Measurements from ENCODE around the gene PCDHA8.
"Not testable (repeated sequence)": the region's sequence is repeated elsewhere in the genome, so short reads cannot be mapped to it uniquely, and the experiment has no call there.

Gene PCDHA8

GRCh38 chr5:140800816-140801493 lies 40.0 kb upstream of the PCDHA8 start, which contains the start of gene PCDHA3:
PCDHA3 (plus strand) TSS chr5:140801057.
- no peak for TF ChIP-seq CTCF (IDR thresholded peaks at IDR 0.05; ENCODE audit: borderline replicate concordance, control extremely low read depth, extremely low read depth, insufficient read depth, missing control alignments)
- DNase-seq (ENCODE audit: low spot score), result no peak
- in situ Hi-C loops (cut with MboI; ENCODE audit: low sequenced_read_pairs, unreplicated experiment), result no loop called here

GRCh38 chr5:140801494-140801841 lies 39.5 kb upstream of the PCDHA8 start:
- in situ Hi-C loops (cut with MboI; ENCODE audit: low sequenced_read_pairs, unreplicated experiment), result no loop called here
- no peak for TF ChIP-seq CTCF (IDR thresholded peaks at IDR 0.05; ENCODE audit: borderline replicate concordance, control extremely low read depth, extremely low read depth, insufficient read depth, missing control alignments)
- no peak for DNase-seq (ENCODE audit: low spot score)

GRCh38 chr5:140802381-140802780 lies 38.6 kb upstream of the PCDHA8 start:
- in situ Hi-C loops (cut with MboI; ENCODE audit: low sequenced_read_pairs, unreplicated experiment); DNase-seq (ENCODE audit: low spot score): not testable (repeated sequence)

DNA sequence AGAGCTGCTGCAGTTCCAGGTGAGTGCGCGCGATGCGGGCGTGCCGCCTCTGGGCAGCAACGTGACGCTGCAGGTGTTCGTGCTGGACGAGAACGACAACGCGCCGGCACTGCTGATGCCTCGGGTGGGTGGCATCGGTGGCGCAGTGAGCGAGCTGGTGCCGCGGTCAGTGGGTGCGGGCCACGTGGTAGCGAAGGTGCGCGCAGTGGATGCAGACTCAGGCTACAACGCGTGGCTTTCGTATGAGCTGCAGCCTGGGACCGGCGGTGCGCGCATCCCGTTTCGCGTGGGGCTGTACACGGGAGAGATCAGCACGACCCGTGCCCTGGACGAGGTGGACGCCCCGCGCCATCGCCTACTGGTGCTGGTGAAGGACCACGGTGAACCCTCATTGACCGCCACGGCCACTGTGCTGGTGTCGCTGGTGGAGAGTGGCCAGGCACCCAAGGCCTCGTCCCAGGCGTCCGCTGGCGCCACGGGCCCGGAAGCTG lies 38.2 kb upstream of the PCDHA8 start:
- DNase-seq (ENCODE audit: low spot score), result no peak
- in situ Hi-C loops (cut with MboI; ENCODE audit: low sequenced_read_pairs, unreplicated experiment), result no loop called here
- no peak for TF ChIP-seq CTCF (IDR thresholded peaks at IDR 0.05; ENCODE audit: borderline replicate concordance, control extremely low read depth, extremely low read depth, insufficient read depth, missing control alignments)

DNA sequence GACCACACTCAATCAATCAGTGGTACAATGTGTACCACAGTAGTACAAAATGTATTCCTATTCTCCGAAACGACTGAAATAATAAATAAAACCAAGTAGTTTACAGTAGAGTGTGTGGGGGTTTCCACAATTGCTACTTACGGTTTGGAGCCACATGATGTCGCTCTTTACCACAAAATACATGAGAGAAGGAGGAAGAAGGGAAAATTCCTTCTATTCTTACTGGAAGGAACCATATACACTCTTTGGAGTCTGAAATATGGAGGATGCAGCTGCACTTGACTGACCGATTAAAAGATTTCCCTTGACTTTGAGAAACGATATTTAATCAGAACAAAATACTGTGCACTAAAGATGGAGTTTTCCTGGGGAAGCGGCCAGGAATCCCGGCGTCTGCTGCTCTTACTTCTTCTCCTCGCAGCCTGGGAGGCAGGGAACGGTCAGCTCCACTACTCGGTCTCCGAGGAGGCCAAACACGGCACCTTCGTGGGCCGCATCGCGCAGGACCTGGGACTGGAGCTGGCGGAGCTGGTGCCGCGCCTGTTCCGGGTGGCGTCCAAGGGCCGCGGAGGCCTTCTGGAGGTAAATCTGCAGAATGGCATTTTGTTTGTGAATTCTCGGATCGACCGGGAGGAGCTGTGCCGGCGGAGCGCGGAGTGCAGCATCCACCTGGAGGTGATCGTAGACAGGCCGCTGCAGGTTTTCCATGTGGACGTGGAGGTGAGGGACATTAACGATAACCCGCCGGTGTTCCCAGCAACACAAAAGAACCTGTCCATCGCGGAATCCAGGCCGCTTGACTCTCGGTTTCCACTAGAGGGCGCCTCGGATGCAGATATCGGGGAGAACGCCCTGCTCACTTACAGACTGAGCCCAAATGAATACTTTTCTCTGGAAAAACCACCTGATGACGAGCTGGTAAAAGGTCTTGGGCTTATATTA lies 33.9 kb upstream of the PCDHA8 start, which contains the start of gene PCDHA4:
PCDHA4 (plus strand) TSS at position 235 of the 942 bp plus-strand sequence.
- DNase-seq (ENCODE audit: low spot score), result no peak
- no peak for TF ChIP-seq CTCF (IDR thresholded peaks at IDR 0.05; ENCODE audit: borderline replicate concordance, control extremely low read depth, extremely low read depth, insufficient read depth, missing control alignments)
- in situ Hi-C loops (cut with MboI; ENCODE audit: low sequenced_read_pairs, unreplicated experiment), result no loop called here

GRCh38 chr5:140808241-140808888 lies 32.6 kb upstream of the PCDHA8 start:
- in situ Hi-C loops (cut with MboI; ENCODE audit: low sequenced_read_pairs, unreplicated experiment); DNase-seq (ENCODE audit: low spot score): not testable (repeated sequence)

DNA sequence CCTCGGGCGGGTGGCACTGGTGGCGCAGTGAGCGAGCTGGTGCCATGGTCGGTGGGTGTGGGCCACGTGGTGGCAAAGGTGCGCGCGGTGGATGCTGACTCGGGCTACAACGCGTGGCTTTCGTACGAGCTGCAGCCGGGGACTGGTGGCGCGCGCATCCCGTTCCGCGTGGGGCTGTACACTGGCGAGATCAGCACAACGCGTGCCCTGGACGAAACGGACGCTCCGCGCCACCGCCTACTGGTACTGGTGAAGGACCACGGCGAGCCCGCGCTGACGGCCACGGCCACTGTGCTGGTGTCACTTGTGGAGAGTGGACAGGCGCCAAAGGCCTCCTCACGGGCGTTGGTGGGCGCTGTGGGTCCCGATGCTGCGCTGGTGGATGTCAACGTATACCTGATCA lies 32.1 kb upstream of the PCDHA8 start:
- in situ Hi-C loops (cut with MboI; ENCODE audit: low sequenced_read_pairs, unreplicated experiment), result no loop called here
- no peak for DNase-seq (ENCODE audit: low spot score)
- TF ChIP-seq CTCF (IDR thresholded peaks at IDR 0.05; ENCODE audit: borderline replicate concordance, control extremely low read depth, extremely low read depth, insufficient read depth, missing control alignments), result no peak

Data from GM13976 (cell line).